Middle frontal gyrus (tissue), 1 donor: ENCODE results near the gene ITGB3BP.
A peak's percentile ranks its signal among the peaks of the same experiment; 100 is the strongest.
"Not testable (repeated sequence)": the region's sequence is repeated elsewhere in the genome, so short reads cannot be mapped to it uniquely, and the experiment has no call there.

ENCODE experiments used
- DNase-seq: peaks from one replicate; pipeline ENCODE4 v3.0.0-alpha.2; 2015; ENCODE audit warnings: low spot score; ENCODE audit errors: extremely low spot score

ITGB3BP gene

GRCh38 chr1:63522891-63523728 is at the start of gene ITGB3BP, which contains the start of gene EFCAB7:
Gene ITGB3BP (minus strand): TSS chr1:63523225. CDS start chr1:63523133, 92 bp downstream.
Gene EFCAB7 (plus strand): TSS chr1:63523525. CDS start chr1:63525573, 2,048 bp downstream.
- DNase-seq: peak; percentile 76

GRCh38 chr1:63572686-63573085 is 49.7 kb upstream of the ITGB3BP start:
- DNase-seq: not testable (repeated sequence)

GRCh38 chr1:63569640-63570316 is 46.8 kb upstream of the ITGB3BP start:
- DNase-seq: no peak

- no peak for DNase-seq
These were observed 46.0 kb upstream of the ITGB3BP start for GRCh38 chr1:63569068-63569467.

- no peak for DNase-seq
These were observed 40.7 kb upstream of the ITGB3BP start for GRCh38 chr1:63563745-63564144.

GRCh38 chr1:63559357-63559756 is 36.3 kb upstream of the ITGB3BP start:
- DNase-seq: no peak

- no peak for DNase-seq
These were observed 34.5 kb upstream of the ITGB3BP start for GRCh38 chr1:63557365-63557987.

GRCh38 chr1:63555480-63555879 is 32.5 kb upstream of the ITGB3BP start:
- no peak for DNase-seq

- no peak for DNase-seq
These were observed 25.9 kb upstream of the ITGB3BP start for GRCh38 chr1:63548877-63549276.

- DNase-seq: no peak
These were observed 25.3 kb upstream of the ITGB3BP start for GRCh38 chr1:63548303-63548702.

GRCh38 chr1:63547621-63548294 is 24.7 kb upstream of the ITGB3BP start:
- no peak for DNase-seq

- DNase-seq: no peak
These were observed 22.8 kb upstream of the ITGB3BP start for GRCh38 chr1:63545780-63546179.

- no peak for DNase-seq
These were observed 14.9 kb upstream of the ITGB3BP start for GRCh38 chr1:63537940-63538339.

GRCh38 chr1:63537006-63537405 is 14.0 kb upstream of the ITGB3BP start:
- no peak for DNase-seq

- DNase-seq: no peak
These were observed 11.4 kb upstream of the ITGB3BP start for GRCh38 chr1:63534406-63534805.

GRCh38 chr1:63533931-63534330 is 10.9 kb upstream of the ITGB3BP start:
- no peak for DNase-seq

GRCh38 chr1:63532727-63533126 is 9.7 kb upstream of the ITGB3BP start:
- no peak for DNase-seq

- DNase-seq: no peak
These were observed 1.2 kb upstream of the ITGB3BP start for GRCh38 chr1:63524201-63524600.

GRCh38 chr1:63523738-63524137 is 713 bp upstream of the ITGB3BP start:
- DNase-seq: no peak

- DNase-seq: no peak
These were observed 6.4 kb downstream of the ITGB3BP start for GRCh38 chr1:63516629-63517028.

- DNase-seq: no peak
These were observed 10.4 kb downstream of the ITGB3BP start for GRCh38 chr1:63512584-63512983.

- DNase-seq: no peak
These were observed 13.3 kb downstream of the ITGB3BP start for GRCh38 chr1:63509718-63510117.
